ENCODE measurements around the gene SLC25A2. TPM values are rescaled to one million over a fixed set of nuclear protein-coding genes. Genes with fewer than 3 reads are reported as not detected.

The SLC25A2 gene
- total and polyA plus RNA-seq, 10 of the 15 experiments (the other 5 are each of a cell fraction or from before 2014, with no cell fraction given), result 0.09 to 0.44 (median 0.24) TPM; not detected in 6

DNA sequence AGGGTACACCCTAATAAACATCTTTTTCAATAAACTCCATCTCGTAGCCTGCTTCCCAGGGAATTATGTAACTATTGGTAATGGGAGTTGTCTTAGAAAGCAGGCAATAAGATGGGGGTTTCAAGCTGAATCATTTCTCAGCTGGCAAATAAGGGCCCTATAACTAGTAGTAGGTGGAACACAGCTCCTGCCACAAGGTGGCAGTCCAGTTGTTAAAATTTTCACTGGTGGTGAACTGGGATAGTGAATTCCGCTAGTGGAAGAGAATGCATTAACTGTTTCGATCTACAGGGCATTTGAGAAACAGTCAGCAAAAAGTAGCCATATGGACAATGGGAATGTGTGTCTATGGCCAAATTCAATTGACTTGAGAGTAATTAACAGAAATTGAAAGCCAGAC lies 30.9 kb downstream of the SLC25A2 start:
- Histone ChIP-seq H3K4me2 (ENCODE audit: control insufficient read depth, insufficient read depth) (no peak overlapping the region), H2AFZ (ENCODE audit: control insufficient read depth, low read depth, low read length) (no peak overlapping the region), H3K27me3 (replicated peaks in 1 of 2; ENCODE audit: control insufficient read depth in 2 of 2, insufficient read depth in 2 of 2, low read length in 1 of 2) (no peaks in the 10 kb centered on the region), H3K79me2 (ENCODE audit: control insufficient read depth, insufficient read depth, low read length) (no peaks in the 10 kb centered on the region), H3K9ac (ENCODE audit: control insufficient read depth, insufficient read depth, low read length) (no peak overlapping the region), H3K4me3 (no peak overlapping the region), H3K4me1 (ENCODE audit: control insufficient read depth, insufficient read depth, low read length) (no peaks in the 10 kb centered on the region), H3K36me3 (ENCODE audit: control insufficient read depth in 2 of 2, insufficient read depth in 2 of 2, low read length in 1 of 2) (no peaks in the 10 kb centered on the region), H4K20me1 (ENCODE audit: control insufficient read depth, insufficient read depth) (no peaks in the 10 kb centered on the region), H3K27ac (ENCODE audit: control insufficient read depth, insufficient read depth) (no peak overlapping the region), H3K9me3 (replicated peaks; ENCODE audit: control insufficient read depth, insufficient read depth, low read length) (no peaks in the 10 kb centered on the region)
- SMC1A ChIA-PET (ENCODE audit: uncharacterized antibody, unreplicated experiment), result interaction anchor here (0.9 kb wide), 1 partner anchor 12 kb away, joined by 3 read pairs; no protein-coding TSS in a partner anchor
- RAD21 ChIA-PET (ENCODE audit: unreplicated experiment), result no interaction called here
- POLR2A ChIA-PET, result no interaction called here
- intact Hi-C loops (cut with micrococcal nuclease; ENCODE audit: unreplicated experiment) (no loop called here), in situ Hi-C loops (cut with MboI) (no loop called here)
- no peak for ATAC-seq
- DNase-seq (ENCODE audit: low read depth, low spot score), result no peak
- no TSS peak for BruUV-seq (replicated peaks)
- FAIRE-seq, result no peak
- 10% methylated on average over 3 of the region's 3 CpGs for WGBS (ENCODE audit: insufficient coverage, insufficient replicate concordance, low lambda C conversion rate, missing lambda C conversion rate)
- CTCF ChIA-PET, result interaction anchor here (0.9 to 1.3 kb wide), 2 partner anchors 27 to 97 kb away, joined by 3 read pairs; partner anchors contain the start of genes PCDHB15 and PCDHGB3
- TF ChIP-seq HDAC6 (IDR thresholded peaks at IDR 0.05; ENCODE audit: unreplicated experiment) (no peak), SMC3 (IDR thresholded peaks at IDR 0.05; ENCODE audit: borderline replicate concordance, low read length) (no peak), RB1 (IDR thresholded peaks at IDR 0.05; ENCODE audit: borderline replicate concordance) (no peak), SKIL (IDR thresholded peaks at IDR 0.05; ENCODE audit: low read depth, poor library complexity, severe bottlenecking) (no peak), USF2 (IDR thresholded peaks at IDR 0.05; ENCODE audit: borderline replicate concordance, low read depth, low read length) (no peak), HSF1 (IDR thresholded peaks at IDR 0.05; ENCODE audit: low read depth, low read length) (no peak), ZNF217 (IDR thresholded peaks at IDR 0.05) (no peak), PBX3 (IDR thresholded peaks at IDR 0.05; ENCODE audit: insufficient replicate concordance, low read depth, low read length) (no peak), IKZF2 (IDR thresholded peaks at IDR 0.05) (no peak), ZNF622 (IDR thresholded peaks at IDR 0.05) (no peak), ESRRA (IDR thresholded peaks at IDR 0.05; ENCODE audit: low read length) (no peak), ZNF207 (IDR thresholded peaks at IDR 0.05; ENCODE audit: borderline replicate concordance) (no peak), SRF (IDR thresholded peaks at IDR 0.05; ENCODE audit: low read depth in 2 of 2, low read length in 2 of 2) (no peak), MYC (IDR thresholded peaks at IDR 0.05; ENCODE audit: insufficient read depth, insufficient read length, insufficient replicate concordance, low read length, severe bottlenecking) (no peak), SPI1 (IDR thresholded peaks at IDR 0.05; ENCODE audit: borderline replicate concordance, insufficient read depth, low read depth, low read length) (no peak)
- TF ChIP-seq, protein P1, sequence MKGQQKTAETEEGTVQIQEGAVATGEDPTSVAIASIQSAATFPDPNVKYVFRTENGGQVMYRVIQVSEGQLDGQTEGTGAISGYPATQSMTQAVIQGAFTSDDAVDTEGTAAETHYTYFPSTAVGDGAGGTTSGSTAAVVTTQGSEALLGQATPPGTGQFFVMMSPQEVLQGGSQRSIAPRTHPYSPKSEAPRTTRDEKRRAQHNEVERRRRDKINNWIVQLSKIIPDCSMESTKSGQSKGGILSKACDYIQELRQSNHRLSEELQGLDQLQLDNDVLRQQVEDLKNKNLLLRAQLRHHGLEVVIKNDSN (IDR thresholded peaks at IDR 0.05; ENCODE audit: borderline replicate concordance, extremely low read length, insufficient read depth, low read depth, low read length), result no peak
